ENCODE measurements around the gene SOD2. TPM values are rescaled to one million over a fixed set of nuclear protein-coding genes. Genes with fewer than 3 reads are reported as not detected.
A peak's percentile ranks its signal among the peaks of the same experiment; 100 is the strongest.
"Not testable (repeated sequence)": the region's sequence is repeated elsewhere in the genome, so short reads cannot be mapped to it uniquely, and the experiment has no call there.

The SOD2 gene
- total and polyA plus RNA-seq, 2 donors (not counting 1 experiment from before 2014, with no cell fraction given) = 66.0 to 94.7 TPM

- H3K4me3 ChIP-seq (ENCODE audit: control extremely low read depth in 1 of 5, extremely low read depth in 1 of 5, insufficient read depth in 1 of 5, low read depth in 2 of 5, low read length in 4 of 5) = not testable (repeated sequence)
Observed at GRCh38 chr6:159732550-159732949, 39.5 kb upstream of the SOD2 start.

GRCh38 chr6:159730332-159730676 is 37.3 kb upstream of the SOD2 start:
- H3K9me3 ChIP-seq (ENCODE audit: control extremely low read depth in 1 of 3, control insufficient read depth in 2 of 3, insufficient read depth in 1 of 3, low read length in 2 of 3) = no peaks in the 10 kb centered on the region
- Mint-ChIP-seq H3K9me3 (ENCODE audit: insufficient read depth) (no peaks in the 10 kb centered on the region), H3K4me1 (peaks cover 61% of the 10 kb centered on the region), H3K4me3 (peak overlapping the region; percentile 55), H3K27ac (peak overlapping the region; percentile 20), H3K27me3 (no peaks in the 10 kb centered on the region)
- peak overlapping the region; percentile 25 for H3K9ac ChIP-seq (ENCODE audit: low read length)
- H2AFZ ChIP-seq (ENCODE audit: insufficient read depth, low read depth, low read length, poor library complexity, severe bottlenecking) = peak overlapping the region; percentile 8
- peak overlapping the region in 1 of 5 experiments; percentile 84 for H3K4me3 ChIP-seq (ENCODE audit: control extremely low read depth in 1 of 5, extremely low read depth in 1 of 5, insufficient read depth in 1 of 5, low read depth in 2 of 5, low read length in 4 of 5)
- intact Hi-C loops (cut with micrococcal nuclease) = no loop called here
- peaks cover 56% of the 10 kb centered on the region for H4K20me1 ChIP-seq (ENCODE audit: control insufficient read depth, insufficient read depth, low read length, poor library complexity, severe bottlenecking)
- H3K36me3 ChIP-seq (replicated peaks in 1 of 2; ENCODE audit: control extremely low read depth in 1 of 2, control insufficient read depth in 1 of 2, extremely low read depth in 1 of 2, insufficient read depth in 2 of 2, low read length in 1 of 2) = peaks cover 6% of the 10 kb centered on the region in 2 experiments
- peak overlapping the region; percentile 78 for H3K4me2 ChIP-seq (replicated peaks; ENCODE audit: low read depth, low read length, poor library complexity, severe bottlenecking)
- WGBS (ENCODE audit: insufficient coverage) = 39% methylated on average over 3 of the region's 6 CpGs
- peaks cover 84% of the 10 kb centered on the region for H3K79me2 ChIP-seq (ENCODE audit: control insufficient read depth, insufficient read depth, low read length)
- DNase-seq = no peak
- TF ChIP-seq CTCF (IDR thresholded peaks at IDR 0.05) (no peak), EZH2 (IDR thresholded peaks at IDR 0.05; ENCODE audit: borderline replicate concordance, insufficient read depth, low read depth, low read length, poor library complexity, severe bottlenecking) (no peak)
- CTCF ChIA-PET = interaction anchor here (0.6 to 4.7 kb wide), 7 partner anchors 10 to 789 kb away, joined by 3 to 32 read pairs (median 4); partner anchors contain the start of genes ACAT2 and SOD2
- POLR2A ChIA-PET = interaction anchor here (1.4 to 2.1 kb wide), 2 partner anchors 31 to 59 kb away, joined by 4 to 6 read pairs; partner anchors contain the start of genes ACAT2 and TCP1
- no peak for ATAC-seq (ENCODE audit: low read depth)
- H3K27me3 ChIP-seq (replicated peaks in 1 of 4; ENCODE audit: control extremely low read depth in 1 of 4, control insufficient read depth in 3 of 4, insufficient read depth in 4 of 4, low read length in 3 of 4) = no peaks in the 10 kb centered on the region
- H3K27ac ChIP-seq (ENCODE audit: low read length in 2 of 2) = peak overlapping the region in 1 of 2 donors; percentile 97
- H3K4me1 ChIP-seq (ENCODE audit: control insufficient read depth in 2 of 2, insufficient read depth in 2 of 2, low read length in 2 of 2) = peaks cover 48 to 49% of the 10 kb centered on the region in 2 donors

More at GRCh38 chr6:159732550-159732949, 39.5 kb upstream of the SOD2 start:
- intact Hi-C loops (cut with micrococcal nuclease); H3K9ac ChIP-seq (ENCODE audit: low read length); H2AFZ ChIP-seq (ENCODE audit: insufficient read depth, low read depth, low read length, poor library complexity, severe bottlenecking); ATAC-seq (ENCODE audit: low read depth); POLR2A ChIA-PET; H3K27me3 Mint-ChIP-seq; DNase-seq; H3K9me3 ChIP-seq (ENCODE audit: control extremely low read depth in 1 of 3, control insufficient read depth in 2 of 3, insufficient read depth in 1 of 3, low read length in 2 of 3); H3K27ac Mint-ChIP-seq; H3K27me3 ChIP-seq (replicated peaks in 1 of 4; ENCODE audit: control extremely low read depth in 1 of 4, control insufficient read depth in 3 of 4, insufficient read depth in 4 of 4, low read length in 3 of 4); H3K9me3 Mint-ChIP-seq (ENCODE audit: insufficient read depth); H3K27ac ChIP-seq (ENCODE audit: low read length in 2 of 2); H3K36me3 ChIP-seq (replicated peaks in 1 of 2; ENCODE audit: control extremely low read depth in 1 of 2, control insufficient read depth in 1 of 2, extremely low read depth in 1 of 2, insufficient read depth in 2 of 2, low read length in 1 of 2): not testable (repeated sequence)
- CTCF ChIA-PET = interaction anchor here (1.7 kb wide), 1 partner anchor 12 kb away, joined by 5 read pairs; no protein-coding TSS in a partner anchor
- H3K4me2 ChIP-seq (replicated peaks; ENCODE audit: low read depth, low read length, poor library complexity, severe bottlenecking) = peak overlapping the region; percentile 7
- WGBS (ENCODE audit: insufficient coverage) = 79% methylated on average over 3 of the region's 12 CpGs
- H3K4me1 Mint-ChIP-seq = peaks cover 56% of the 10 kb centered on the region
- peaks cover 100% of the 10 kb centered on the region for H3K79me2 ChIP-seq (ENCODE audit: control insufficient read depth, insufficient read depth, low read length)
- peaks cover 72% of the 10 kb centered on the region for H4K20me1 ChIP-seq (ENCODE audit: control insufficient read depth, insufficient read depth, low read length, poor library complexity, severe bottlenecking)
- peaks cover 40% of the 10 kb centered on the region in 2 donors for H3K4me1 ChIP-seq (ENCODE audit: control insufficient read depth in 2 of 2, insufficient read depth in 2 of 2, low read length in 2 of 2)
- peak overlapping the region; percentile 12 for H3K4me3 Mint-ChIP-seq

Measured in B cell (primary cell).